ENCODE data around the gene SAYSD1.

The SAYSD1 gene

DNA sequence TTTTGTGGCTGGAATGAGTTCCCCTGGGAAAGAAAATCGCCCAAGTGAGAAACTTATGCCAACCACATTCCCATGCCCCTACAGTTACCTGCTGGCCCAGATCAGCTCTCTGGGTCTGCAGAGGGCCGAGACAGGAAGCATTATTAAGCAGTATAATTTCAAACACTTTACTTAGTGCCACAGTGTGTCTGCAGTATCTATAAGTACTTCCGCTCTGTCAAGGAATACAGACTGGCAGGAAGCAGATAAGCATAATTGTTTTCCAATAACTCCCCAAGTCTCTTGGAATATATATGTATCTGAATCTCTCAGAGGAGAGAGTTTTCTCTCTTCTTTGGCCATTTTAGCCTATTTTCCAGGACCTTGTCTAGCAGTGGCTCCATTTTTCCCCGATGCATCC lies 24.9 kb downstream of the SAYSD1 start:
- no peak overlapping the region for H3K4me3 ChIP-seq (ENCODE audit: low read depth, low read length)
- no peak for TF ChIP-seq CTCF (IDR thresholded peaks at IDR 0.05; ENCODE audit: insufficient read depth, low read depth, low read length, missing control alignments)
- DNase-seq (ENCODE audit: low read depth) = no peak

DNA sequence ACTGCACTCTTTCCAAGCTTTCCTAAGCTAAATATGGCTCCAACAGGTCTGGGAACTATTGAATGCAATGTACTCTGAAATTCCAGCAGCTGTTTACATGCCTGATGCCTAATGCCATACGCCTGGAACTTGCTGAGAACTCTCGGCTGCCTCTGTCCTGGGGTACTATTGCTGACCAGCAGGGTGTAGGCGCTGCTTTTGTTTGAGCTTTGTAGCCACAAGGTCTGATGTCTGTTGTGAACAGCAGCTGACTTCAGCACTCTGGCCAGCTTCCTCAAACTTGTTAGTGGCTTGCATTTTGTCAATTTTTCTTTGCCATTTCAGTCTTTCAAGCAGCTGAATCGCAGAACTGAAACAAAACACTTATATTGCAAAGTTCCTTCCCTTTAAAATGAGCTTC lies 26.7 kb downstream of the SAYSD1 start:
- TF ChIP-seq CTCF (IDR thresholded peaks at IDR 0.05; ENCODE audit: insufficient read depth, low read depth, low read length, missing control alignments) = peak; percentile 20
- DNase-seq (ENCODE audit: low read depth) = peak; percentile 44
- no peak overlapping the region for H3K4me3 ChIP-seq (ENCODE audit: low read depth, low read length)

GRCh38 chr6:39087197-39087596 lies 27.8 kb downstream of the SAYSD1 start:
- DNase-seq (ENCODE audit: low read depth) = no peak
- no peak overlapping the region for H3K4me3 ChIP-seq (ENCODE audit: low read depth, low read length)
- no peak for TF ChIP-seq CTCF (IDR thresholded peaks at IDR 0.05; ENCODE audit: insufficient read depth, low read depth, low read length, missing control alignments)

GRCh38 chr6:39086711-39087110 lies 28.3 kb downstream of the SAYSD1 start:
- no peak overlapping the region for H3K4me3 ChIP-seq (ENCODE audit: low read depth, low read length)
- DNase-seq (ENCODE audit: low read depth) = no peak
- no peak for TF ChIP-seq CTCF (IDR thresholded peaks at IDR 0.05; ENCODE audit: insufficient read depth, low read depth, low read length, missing control alignments)

DNA sequence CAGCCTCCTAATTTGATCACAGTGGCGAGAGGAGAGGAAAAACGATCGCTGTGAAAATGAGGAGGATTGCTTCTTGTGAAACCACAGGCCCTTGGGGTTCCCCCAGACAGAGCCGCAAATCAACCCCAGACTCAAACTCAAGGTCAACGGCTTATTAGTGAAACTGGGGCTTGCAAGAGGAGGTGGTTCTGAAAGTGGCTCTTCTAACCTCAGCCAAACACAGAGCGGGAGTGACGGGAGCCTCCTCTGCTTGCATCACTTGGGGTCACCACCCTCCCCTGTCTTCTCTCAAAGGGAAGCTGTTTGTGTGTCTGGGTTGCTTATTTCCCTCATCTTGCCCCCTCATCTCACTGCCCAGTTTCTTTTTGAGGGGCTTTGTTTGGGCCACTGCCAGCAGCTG lies 28.7 kb downstream of the SAYSD1 start:
- peak; percentile 84 for DNase-seq (ENCODE audit: low read depth)
- TF ChIP-seq CTCF (IDR thresholded peaks at IDR 0.05; ENCODE audit: insufficient read depth, low read depth, low read length, missing control alignments) = no peak
- H3K4me3 ChIP-seq (ENCODE audit: low read depth, low read length) = no peak overlapping the region

DNA sequence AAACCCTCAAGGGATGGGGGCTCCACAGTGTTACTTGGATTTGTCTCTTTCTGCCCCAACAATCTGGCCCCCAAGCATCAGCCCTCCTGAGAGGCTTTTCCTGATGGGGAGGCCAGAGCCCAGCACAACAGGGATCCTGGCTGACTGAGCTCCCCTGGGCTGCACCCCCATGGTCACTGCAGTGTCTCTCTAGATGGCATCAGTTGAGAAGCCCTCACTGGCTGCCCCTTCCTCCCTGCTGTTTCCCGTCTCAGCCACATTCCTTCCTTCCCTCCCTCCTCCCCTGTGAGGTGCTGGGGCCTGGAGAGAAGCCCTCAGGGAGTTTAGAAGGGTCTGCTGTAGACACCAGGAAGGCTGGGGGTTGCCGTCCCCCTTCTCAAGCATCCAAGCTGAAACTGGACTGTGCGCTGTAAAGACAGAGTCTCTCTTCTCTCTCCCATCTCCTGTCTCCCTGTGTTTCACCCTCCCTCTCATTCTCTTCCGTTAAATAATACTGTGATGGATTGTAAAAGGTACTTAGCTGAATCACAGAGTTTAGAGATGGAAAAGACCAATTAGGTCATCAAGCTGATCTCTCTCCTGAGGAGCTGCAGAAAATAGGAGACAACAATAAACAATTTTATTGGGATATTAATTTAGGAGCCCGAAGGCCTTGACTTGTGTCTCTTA lies 29.7 kb downstream of the SAYSD1 start:
- TF ChIP-seq CTCF (IDR thresholded peaks at IDR 0.05; ENCODE audit: insufficient read depth, low read depth, low read length, missing control alignments) = no peak
- DNase-seq (ENCODE audit: low read depth) = no peak
- H3K4me3 ChIP-seq (ENCODE audit: low read depth, low read length) = no peak overlapping the region

- no peak overlapping the region for H3K4me3 ChIP-seq (ENCODE audit: low read depth, low read length)
- TF ChIP-seq CTCF (IDR thresholded peaks at IDR 0.05; ENCODE audit: insufficient read depth, low read depth, low read length, missing control alignments) = no peak
- no peak for DNase-seq (ENCODE audit: low read depth)
Observed at GRCh38 chr6:39084506-39084905, 30.5 kb downstream of the SAYSD1 start.
